ENCODE measurements around the gene BPIFB3.

The BPIFB3 gene

DNA sequence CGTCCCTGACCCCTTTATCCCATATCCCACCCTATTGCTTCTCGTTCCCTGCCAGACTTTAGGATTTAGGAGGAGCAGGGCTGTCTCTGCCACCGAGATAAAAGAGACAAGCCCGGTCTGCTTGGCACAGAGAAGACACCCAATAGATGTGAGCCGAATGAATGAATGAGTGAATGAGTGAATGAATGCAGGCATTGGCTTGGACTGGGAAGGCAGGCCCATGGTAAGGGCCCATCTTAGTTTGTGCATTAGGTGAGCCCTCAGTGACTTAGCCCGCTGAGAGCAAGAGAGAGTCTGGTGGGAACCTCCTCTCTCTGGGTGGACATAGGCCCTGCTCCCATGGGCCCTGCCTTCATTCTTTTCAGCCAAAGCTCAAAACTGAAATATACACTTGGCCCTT, 23.1 kb upstream of the BPIFB3 start:
- no peak for DNase-seq

DNA sequence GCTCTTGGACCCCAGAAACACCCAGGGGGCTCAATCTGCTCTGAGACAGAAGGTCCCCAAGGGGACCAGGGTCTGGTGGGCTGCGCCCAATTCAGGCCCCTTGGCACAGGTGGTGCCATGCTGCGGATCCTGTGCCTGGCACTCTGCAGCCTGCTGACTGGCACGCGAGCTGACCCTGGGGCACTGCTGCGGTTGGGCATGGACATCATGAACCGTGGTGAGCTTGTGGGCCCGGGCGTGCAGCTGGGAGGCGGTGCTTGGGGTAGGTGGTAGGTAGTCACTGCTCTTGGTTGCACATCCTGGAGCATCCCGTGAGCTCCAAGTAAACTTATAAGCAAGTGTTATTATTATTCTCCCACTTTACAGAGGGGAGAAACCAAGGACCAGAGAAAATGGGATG, 22.2 kb upstream of the BPIFB3 start, which contains the start of gene BPIFB6:
BPIFB6 (plus strand) TSS at position 118 of the 400 bp plus-strand sequence; CDS start at position 118, 0 bp downstream.
- DNase-seq: no peak

DNA sequence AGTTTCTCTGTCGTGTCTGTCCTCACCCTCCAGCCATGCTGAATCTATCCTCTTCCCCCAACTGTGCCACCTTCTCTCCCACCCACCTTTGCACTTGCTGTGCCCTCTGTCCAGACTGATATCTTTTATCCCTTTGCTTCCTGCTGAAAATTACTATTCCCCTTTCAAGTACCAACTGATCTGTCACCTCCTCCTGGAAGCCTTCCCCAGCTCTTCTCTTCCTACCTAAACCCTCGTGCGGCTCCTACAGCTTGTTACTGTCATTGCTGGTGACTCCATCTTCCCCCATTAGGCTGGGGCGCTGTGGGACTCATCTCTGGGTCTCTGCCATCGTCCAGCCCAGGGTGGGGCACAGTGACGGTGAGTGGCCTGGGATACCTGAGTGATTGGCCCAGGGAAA, 21.1 kb upstream of the BPIFB3 start:
- no peak for DNase-seq

DNA sequence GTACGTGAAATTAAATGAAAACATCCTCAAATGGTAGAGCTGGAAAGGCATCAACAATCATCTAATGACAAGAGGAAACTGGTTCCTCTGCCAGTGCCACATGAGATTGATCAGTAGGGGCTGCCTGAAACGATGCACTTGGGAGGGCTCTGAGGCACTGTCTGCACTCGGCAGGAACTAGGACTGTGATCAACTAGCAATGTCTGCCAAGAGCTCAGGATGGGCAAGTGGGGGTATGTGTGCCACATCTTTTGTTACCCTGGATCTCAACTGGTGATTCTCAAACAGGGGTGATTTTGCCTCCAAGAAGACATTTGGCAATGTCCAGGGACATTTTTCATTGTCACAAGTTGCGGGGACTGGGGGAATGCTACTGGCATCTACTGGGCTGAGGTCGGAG, 20.3 kb upstream of the BPIFB3 start:
- no peak for DNase-seq

DNA sequence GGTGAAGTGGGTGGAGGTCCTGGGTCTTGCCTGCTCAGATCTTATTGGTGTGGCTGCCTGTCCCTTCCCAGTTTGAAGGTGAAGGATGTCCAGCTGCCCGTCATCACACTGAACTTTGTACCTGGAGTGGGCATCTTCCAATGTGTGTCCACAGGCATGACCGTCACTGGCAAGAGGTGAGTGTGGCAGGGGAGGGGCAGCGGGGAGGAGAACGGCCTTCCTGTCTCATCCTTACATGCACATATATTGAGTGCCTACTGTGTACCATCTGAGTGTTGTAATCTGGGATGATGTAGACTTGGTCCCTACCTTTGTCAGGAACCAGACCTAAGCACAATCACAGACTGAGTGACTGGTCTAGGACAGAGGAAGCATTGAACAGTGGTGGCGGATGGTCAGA, 19.6 kb upstream of the BPIFB3 start:
- DNase-seq: no peak

DNA sequence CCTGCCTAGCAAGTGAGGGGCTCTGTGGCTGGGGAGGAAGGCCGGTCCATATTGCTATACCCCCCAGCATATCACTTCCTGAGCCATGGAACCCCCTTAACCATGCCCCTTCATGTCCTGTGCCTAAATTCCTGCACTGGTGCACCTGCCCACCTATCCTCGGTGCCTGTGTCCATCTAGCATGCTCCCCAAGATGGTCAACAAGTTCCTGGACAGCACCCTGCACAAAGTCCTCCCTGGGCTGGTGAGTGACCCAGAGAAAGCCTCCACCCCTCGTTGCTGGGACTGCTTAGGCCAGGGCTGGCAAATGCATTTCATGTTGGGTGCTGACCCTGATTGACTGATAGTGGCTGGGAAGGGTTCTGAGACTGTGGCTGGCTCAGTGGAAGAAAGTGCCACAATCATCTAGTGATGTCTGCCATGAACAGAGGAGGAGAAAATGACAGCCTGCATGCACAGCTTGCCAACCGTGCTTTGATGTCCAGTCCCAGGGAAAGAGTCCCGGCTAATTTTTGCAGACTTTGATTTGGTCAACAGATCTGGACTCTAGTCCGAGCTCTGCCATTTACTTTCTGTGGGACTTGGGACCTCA, 18.7 kb upstream of the BPIFB3 start:
- DNase-seq: no peak

DNA sequence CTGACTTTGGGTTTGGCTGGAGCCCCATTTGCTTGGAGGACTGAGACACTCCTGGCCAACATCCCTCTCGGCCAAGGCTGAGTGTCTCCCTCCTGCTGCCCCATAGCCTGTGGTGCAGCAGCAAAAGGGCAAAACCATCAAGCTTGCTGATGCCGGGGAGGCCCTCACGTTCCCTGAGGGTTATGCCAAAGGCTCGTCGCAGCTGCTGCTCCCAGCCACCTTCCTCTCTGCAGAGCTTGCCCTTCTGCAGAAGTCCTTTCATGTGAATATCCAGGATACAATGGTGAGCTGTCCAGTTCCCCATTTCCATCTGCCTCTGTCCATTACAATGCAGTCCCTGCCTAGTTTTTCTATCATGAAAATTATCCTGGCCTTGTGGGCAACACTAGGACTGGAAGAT, 16.2 kb upstream of the BPIFB3 start:
- DNase-seq: no peak

DNA sequence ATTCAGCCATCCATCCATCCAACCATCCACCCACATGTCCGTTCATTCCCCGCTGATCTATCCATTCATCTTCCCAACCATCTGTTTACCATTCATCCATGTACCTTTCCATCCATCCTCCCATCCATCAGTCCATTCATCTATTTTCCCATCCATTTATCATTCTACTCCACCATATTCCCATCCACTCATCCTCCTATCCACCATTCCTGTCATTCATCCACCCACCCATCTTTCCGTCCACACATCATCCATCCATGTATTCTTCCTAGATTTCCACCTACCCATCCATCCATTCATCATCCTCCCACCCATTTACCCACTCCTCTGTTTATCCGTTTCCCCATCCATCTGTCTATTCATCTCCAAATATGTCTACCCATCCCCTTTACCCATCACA, 15.5 kb upstream of the BPIFB3 start:
- no peak for DNase-seq

DNA sequence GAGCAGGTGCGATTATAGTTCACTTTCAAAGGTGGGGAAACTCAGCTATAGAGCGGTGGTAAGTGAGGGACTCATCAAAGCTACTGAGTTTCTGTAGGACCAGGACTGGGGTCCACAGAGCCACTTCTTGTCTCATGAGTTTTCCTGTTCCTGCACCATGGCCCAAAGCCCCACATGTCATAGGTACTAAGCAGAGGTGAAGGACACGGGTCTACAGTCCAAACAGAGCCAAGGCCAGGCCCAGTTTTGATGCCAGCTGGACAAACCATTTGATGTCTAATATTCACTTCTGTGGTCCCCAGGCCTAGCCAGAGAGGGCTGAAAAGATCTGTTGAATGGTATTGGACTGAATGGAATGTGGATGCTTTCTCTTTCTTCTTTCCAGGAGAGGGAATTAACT, 11.3 kb upstream of the BPIFB3 start:
- no peak for DNase-seq

DNA sequence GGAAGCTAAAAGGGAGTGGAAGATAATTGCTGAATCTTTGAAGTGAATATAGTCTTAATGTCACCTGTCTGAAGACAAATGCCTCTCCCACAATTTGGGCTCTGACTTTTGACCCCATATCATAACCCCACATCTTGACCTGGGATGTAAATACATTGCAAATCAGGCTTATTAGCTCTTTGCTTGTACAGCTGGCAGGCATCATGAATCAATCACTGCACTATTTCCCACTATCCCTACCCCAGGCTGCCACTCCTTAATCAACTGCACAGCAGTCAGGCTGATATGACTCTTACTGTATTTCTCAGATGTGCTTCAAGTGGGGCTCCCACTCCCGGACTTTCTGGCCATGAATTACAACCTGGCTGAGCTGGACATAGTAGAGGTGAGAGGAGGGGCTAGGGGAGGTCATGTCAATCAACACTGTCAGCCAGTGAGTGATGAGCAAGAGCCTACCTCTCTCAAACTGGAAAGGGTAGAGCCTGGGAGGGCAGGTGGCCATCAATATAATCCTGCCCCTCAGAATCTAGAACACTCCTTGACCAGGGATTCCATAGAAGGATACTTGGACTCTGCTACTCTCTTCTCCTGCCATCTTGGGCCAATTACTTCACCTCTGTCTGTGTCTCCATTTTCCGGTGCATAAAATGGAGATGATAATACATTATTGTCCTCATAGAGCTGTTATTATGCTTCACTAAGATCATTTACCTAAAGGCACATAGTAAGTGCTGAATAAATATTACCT, 10.5 kb upstream of the BPIFB3 start:
- DNase-seq: no peak

DNA sequence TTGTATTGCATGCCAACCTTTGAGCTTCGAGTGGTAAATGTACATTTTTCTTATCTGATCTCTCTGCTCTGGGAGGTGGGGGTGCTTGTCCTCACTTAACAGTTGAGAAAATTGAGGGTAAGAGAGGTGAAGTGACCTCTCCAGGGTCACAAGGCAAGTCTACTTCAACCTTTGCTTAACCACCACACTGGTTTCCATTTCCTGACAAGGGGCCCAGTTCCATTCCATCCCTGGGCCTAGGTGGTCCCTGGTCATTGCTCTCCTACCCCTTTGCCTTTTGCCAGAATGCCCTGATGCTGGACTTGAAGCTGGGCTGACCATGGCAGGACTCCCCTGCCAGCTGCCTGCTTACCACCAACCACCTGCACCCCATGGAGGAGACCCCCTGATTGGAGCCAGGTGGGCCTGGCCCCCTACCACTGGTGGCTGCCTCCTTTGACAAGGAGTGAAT, 9.9 kb upstream of the BPIFB3 start:
- DNase-seq: no peak

DNA sequence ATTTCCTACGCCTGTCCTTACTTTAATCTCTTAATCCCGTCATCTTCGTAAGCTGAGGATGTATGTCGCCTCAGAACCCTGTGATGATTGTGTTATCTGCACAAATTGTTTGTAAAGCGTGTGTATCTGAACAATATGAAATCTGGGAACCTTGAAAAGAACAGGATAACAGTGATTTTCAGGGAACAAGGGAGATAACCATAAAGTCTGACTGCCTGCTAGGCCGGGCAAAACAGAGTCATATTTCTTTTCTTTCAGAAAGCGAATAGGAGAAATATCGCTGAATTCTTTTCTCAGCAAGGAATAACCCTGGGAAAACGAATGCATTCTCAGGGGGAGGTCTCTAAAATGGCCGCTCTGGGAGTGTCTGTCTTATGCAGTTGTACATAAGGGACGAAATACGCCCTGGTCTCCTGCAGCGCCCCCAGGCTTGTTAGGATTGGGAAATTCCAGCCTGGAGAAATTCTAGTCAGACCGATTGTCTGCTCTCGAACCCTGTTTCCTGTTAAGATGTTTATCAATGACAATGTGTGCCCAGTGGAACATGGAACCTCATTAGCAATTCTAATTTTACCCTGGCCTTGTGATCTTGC, 8.5 kb upstream of the BPIFB3 start:
- peak in 1 of 2 donors; percentile 6 for DNase-seq

DNA sequence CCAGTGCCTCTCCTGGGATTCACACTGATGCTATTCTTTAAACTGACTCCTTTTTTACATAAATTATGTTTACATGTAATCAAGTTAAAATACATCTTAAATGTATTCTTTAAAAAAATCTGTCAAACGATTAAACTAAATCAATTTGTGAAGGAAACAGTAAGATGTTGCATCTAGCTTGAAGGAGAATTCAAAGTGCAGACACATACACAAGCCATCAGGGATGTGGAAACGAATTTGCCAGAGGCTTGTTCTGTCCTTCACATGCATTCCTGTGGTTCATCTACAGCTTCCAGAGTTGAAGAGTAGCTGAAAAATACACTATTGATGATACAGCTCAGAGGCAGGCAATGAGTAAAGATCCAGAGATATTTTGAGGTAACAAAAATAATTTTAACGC, 7.3 kb upstream of the BPIFB3 start:
- DNase-seq: no peak

DNA sequence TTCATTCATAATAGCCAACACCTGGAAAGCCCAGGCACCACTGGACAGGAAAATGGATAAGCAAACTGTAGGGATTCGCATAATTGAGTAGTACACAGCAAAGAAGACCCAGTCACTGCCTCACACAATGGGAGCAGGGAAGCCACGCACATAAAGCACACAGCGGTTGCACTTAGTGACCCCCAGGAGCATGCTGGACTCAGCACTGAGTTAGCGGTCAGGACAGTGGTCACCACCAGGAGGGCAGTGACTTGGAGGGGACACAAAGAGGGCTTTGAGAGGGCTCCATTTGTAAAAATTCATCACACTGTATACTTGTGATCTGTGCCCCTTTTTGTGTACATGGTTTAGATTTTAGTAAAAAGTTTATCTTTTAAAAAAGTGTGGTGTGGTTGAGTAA, 2.4 kb upstream of the BPIFB3 start:
- DNase-seq: no peak

DNA sequence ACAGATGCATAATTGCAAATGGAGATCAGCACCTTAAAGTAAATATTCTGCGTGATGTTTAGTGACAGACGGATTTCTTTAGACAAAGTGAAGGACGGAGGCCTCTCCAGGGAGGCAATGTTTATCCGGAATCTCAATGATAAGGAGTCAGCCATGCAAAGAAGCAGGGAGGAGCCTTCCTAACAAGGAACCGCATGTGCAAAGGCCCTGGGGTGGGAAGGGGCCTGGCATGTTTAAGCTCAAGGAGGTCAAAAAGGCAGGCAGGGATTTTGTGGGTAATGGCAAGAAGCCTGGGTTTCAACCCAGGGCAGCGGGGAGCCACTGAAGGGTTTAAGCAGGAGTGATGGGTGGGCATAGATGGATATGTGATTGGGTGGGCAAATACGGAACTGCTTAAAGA, 678 bp downstream of the BPIFB3 start:
- no peak for DNase-seq

DNA sequence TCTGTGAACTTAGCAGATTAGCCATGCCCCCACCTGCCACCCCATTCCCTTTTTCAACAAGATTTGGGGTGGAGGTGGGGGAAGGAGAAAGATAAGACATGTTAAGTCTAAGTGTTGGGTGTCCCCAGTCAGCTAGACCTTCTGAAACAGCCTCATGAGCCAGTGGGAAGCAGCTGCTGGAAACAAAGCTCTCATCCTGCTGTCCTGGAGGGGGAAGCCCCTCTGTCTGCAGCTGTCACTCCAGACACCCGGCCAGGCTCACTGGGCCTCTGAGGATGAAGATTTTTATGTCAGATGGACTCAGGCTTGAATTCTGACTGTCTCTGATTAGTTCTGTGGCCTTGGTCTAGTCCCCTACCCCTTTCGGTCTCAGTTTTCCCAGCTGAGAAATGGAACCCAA, 1.1 kb downstream of the BPIFB3 start:
- DNase-seq: no peak

DNA sequence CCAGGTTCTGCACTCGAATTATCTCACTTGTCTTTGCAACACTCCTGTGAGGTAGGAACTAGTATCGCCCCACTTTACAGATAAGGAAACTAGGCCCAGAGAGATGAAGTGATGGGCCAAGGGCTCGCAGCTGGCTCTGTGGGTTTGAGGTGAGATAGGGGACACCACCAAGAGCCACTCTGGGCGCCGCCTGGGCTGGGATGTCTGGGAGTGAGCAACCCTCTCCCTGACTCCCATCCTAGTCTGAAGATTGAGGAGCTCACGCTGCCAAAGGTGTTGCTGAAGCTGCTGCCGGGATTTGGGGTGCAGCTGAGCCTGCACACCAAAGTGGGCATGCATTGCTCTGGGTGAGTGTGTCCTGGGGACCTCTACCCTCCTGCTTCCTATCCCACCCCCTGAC, 5.4 kb downstream of the BPIFB3 start:
- DNase-seq: no peak

DNA sequence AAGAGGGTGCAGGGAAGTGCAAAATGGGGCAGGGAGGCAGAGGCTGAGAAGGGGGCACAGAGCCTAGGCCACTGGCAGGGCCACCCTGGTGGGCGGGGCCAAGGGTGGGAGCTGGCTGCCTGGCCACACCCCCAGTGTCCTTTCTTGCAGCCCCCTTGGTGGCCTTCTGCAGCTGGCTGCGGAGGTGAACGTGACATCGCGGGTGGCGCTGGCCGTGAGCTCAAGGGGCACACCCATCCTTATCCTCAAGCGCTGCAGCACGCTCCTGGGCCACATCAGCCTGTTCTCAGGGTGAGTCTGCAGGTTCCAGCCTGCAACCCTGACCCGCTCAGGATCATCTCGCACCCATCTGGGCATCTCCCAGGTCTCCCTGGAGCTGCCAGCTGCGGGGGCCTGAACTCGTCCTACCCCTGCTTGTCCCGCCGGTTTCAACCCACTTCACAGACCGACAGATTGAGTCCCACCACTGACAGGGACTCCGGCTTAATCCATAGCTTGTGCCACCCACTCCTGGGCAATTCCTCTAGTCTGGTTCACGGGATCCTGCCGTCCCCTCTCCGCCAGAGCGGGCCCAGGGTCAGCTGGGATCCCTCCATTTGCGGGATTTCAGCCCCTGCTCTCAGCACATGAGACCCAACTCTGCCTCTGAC, 6.2 kb downstream of the BPIFB3 start:
- no peak for DNase-seq

DNA sequence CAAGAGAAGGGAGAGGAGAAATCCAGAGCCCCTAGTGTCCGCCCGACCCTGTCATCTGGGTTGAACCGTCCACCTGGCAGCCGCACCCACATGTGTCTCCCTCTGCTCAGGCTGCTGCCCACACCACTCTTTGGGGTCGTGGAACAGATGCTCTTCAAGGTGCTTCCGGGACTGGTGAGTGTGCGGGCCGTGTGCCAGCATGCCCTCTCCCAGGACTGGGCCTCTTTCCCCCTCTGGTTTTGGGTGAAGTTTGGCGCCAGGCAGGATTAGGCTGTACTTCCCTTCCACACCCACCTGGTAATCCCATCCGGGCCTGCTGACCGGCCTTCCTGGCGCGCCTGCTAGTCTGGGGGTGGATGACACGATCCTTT, 7.9 kb downstream of the BPIFB3 start:
- DNase-seq: no peak

DNA sequence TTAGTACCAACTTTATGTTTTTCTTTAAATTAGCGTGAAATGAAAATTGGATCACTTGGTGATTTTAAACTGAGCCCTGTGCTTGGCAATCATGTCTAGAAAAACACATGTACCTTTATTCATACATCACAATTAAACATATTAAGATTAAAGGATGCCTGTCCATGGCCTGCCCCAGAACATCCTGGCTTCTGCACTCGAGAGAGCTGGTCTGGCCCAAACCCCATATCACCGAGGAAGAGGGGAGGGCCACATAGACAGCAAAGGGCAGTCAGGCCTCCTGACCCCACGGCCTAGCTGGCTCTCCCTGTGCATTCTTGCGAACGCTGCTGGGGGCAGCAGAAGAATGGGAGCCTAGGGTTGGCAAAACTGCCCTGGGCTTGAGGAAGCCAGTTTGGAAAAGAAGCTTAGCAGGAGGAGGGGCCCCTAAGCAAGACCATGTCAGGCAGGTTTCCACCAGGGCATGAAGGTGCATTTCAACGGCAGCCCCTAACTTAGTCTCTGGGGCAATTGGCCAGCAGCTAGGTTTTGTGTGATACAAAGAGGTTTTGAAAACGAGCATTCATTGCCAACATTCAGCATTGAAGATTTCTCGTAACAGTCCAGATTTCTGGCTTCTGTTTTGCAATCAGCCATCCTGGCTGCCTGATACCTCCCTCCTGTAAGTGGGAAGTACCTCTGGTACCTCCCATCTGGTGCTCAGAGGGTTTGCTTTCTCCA, 8.6 kb downstream of the BPIFB3 start:
- DNase-seq: no peak

DNA sequence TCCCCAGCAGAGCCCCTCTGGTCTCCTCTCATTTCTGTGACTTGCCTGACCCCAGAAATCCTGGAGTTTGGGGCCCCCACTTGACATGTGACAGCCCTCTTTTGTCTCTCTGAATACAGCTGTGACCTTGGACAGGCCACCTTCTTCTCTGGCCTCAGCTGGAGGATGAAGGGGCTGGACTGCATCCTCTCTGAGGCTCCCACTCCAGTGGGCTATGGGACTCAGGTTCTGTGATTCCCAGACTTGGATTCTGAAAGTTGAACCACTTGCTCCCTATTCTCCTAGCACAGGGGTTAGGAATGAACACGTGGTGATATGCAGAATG, 9.1 kb downstream of the BPIFB3 start:
- DNase-seq: no peak

DNA sequence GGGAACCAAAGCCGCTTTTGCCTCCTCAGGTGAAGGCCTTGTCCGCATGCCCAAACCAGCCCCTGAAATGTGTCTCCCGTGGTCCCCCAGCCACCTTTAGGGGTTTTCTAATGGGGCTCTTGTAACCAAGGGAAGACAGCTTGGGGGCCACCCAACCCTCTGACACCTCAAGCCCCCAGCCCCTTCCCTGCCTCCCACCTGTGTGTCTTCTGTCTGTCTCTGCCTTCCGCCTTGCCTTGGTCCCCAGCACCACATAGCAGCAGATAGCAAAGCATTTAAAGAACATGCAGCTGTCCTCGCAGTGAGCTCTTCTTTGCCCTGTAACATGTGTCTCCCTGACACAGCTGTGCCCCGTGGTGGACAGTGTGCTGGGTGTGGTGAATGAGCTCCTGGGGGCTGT, 9.6 kb downstream of the BPIFB3 start:
- no peak for DNase-seq

DNA sequence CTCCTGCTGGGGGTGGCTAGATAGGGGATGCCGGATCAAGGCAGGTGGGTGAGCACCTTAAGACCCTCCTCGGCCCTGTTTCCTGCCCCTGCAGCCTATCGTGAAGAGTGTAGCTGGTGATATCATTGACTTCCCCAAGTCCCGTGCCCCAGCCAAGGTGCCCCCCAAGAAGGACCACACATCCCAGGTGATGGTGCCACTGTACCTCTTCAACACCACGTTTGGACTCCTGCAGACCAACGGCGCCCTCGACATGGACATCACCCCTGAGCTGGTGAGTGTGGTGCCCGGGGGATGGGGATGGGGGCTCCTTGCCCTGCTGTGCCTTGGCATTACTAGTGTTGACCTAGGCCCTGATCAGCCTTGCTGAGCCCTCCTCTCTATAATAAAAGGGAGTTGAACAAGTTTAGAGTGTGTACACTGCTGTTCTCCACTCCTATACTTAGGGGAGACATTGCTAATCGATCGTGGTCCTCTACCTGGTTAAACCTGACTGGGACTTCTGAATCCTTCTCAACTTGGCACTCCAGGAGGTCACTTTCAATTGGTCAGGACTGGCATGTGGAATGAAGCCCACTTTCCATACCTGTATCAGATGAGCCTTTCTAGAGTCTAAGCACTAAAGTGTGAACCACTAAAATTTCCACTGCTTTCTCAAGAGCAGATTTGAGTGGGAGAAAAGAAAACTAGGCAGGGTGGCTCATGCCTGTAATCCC, 11.0 kb downstream of the BPIFB3 start:
- DNase-seq: no peak
